NCI-H146 treated with DMSO at 0.1 percent for 48 hours (cell line): ENCODE results near the gene VPS13D.

Source experiments
- DNase-seq: peaks from one replicate; lab custom pipeline; 2025; ENCODE audit not compliant: unreplicated experiment; lab: John Stamatoyannopoulos, UW

VPS13D gene, protein sequence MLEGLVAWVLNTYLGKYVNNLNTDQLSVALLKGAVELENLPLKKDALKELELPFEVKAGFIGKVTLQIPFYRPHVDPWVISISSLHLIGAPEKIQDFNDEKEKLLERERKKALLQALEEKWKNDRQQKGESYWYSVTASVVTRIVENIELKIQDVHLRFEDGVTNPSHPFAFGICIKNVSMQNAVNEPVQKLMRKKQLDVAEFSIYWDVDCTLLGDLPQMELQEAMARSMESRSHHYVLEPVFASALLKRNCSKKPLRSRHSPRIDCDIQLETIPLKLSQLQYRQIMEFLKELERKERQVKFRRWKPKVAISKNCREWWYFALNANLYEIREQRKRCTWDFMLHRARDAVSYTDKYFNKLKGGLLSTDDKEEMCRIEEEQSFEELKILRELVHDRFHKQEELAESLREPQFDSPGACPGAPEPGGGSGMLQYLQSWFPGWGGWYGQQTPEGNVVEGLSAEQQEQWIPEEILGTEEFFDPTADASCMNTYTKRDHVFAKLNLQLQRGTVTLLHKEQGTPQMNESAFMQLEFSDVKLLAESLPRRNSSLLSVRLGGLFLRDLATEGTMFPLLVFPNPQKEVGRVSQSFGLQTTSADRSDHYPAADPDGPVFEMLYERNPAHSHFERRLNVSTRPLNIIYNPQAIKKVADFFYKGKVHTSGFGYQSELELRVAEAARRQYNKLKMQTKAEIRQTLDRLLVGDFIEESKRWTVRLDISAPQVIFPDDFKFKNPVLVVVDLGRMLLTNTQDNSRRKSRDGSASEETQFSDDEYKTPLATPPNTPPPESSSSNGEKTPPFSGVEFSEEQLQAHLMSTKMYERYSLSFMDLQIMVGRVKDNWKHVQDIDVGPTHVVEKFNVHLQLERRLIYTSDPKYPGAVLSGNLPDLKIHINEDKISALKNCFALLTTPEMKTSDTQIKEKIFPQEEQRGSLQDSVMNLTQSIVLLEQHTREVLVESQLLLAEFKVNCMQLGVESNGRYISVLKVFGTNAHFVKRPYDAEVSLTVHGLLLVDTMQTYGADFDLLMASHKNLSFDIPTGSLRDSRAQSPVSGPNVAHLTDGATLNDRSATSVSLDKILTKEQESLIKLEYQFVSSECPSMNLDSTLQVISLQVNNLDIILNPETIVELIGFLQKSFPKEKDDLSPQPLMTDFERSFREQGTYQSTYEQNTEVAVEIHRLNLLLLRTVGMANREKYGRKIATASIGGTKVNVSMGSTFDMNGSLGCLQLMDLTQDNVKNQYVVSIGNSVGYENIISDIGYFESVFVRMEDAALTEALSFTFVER (N-terminal part only)

DNA sequence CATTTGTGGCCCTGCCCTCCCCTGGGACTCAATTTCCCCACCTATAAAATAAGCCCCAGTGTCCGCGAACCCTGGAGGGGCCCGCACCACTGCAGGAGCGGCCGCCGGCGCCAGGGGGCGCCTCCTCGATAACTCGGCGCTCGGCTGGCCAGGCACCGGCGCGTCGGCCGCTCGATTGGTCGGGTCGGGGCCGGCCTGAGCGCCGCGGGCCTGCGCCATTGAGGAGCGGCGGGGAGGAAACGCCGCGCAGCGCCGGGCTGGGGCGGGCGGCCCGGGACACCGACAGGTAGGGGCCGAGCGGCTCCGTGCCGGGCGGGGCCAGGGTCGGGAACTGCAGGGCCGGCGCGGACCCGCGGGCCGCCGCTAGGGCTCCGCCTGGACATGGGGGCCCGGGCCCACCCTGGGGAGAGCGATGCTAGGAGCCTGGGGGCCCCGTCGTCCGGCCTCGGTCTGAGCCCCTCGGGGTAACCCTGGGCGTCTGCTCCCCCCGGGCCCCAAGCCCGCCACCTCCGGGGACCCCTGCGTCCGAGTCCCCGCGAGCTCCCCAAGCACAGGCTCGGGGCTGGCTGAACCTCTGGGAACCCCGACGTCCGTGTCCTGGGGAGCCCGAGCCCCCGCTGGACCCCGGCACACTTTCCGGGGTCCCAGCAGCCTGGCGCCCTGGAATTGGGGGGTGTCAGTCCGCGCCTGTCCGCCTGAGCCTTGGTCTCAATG is at the start of gene VPS13D:
VPS13D (plus strand) TSS at position 196 of the 714 bp plus-strand sequence. CDS start 4,237 bp downstream, outside the sequence.
- DNase-seq, result no peak

DNA sequence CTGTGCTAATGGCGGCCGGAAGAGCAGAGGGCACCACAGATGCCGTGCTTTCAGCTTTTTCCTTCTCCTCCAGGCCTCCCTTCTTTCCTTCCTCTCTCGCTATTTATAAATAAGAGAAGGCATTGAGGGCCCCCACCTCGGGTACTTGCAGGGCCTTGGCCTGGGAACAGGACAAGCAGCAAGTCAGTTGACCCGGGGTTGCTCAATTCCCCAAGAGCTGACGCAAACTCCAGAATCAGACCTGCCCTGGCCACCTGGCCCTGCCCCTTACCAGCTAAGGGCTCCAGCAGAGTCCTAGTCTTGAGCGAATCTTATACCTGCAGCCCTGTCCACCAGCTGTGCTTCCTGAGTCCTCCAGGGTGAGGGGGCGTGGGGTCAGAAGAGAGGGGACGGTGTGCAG is 49.5 kb upstream of the VPS13D start:
- no peak for DNase-seq

DNA sequence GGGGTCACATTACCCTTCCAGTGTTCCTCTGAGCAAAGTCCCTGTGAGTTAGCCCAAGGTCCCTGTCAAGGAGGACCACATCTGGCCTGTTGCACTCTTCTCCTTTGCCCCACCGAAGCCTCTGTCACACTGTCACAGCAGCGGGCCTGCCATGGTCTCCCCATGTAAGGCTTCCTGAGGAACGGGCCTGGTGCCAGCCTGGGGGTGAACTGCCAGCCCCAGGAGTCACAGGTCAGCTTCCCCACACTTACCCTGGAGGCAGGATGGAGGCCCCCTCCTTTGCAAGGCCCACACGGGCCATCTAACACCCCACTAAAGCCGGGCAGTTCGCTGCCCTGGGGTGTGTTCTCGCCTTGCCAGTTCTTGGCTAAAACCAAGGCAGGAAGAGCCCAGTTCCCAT is 48.9 kb upstream of the VPS13D start:
- DNase-seq, result no peak

DNA sequence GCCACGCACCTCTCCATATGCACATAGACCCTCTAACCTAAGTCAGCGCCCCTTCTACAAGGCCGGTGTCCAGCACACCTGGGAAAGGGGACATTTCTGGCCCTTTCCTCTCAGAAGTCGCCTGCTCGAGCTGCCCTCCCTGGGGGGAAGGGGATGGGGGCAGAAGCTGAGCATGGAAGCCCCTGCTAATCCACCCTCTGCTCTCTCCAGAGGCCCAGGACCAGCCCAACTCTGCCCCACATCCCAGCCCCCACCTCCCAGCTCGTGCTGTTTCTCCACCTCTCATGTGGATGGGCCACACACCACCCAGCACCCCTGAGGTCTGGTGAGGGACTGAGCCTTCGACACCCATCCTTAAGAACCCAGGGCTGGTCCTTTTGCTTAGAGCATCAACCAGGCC is 48.3 kb upstream of the VPS13D start:
- DNase-seq, result no peak

DNA sequence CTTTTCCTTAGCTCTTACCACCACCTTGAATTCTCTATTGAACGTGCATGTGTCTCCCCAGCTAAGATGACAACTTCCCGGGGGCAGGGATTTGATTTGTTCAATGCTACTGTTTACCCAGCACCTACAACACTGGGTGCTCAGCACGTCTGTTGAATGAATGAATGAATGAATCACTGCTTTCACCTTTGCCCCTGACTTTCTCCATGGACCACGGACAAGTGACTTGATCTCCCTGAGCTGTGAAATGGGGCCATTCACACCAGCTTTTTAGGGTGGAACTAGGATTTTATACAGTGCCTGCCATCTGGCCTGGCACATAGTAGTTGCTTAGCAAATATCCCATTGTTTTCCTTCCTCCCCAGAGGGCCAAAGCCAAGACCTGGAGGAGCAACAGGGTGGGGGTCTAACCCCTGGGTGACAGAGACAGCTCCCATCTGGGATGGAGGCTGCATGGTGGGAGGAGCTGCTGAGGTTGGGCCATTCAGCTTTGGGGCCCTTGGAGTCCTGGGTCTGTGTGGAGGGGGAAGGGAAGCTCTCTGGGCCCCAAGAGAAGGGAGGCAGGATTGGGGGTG is 47.3 kb upstream of the VPS13D start:
- no peak for DNase-seq

DNA sequence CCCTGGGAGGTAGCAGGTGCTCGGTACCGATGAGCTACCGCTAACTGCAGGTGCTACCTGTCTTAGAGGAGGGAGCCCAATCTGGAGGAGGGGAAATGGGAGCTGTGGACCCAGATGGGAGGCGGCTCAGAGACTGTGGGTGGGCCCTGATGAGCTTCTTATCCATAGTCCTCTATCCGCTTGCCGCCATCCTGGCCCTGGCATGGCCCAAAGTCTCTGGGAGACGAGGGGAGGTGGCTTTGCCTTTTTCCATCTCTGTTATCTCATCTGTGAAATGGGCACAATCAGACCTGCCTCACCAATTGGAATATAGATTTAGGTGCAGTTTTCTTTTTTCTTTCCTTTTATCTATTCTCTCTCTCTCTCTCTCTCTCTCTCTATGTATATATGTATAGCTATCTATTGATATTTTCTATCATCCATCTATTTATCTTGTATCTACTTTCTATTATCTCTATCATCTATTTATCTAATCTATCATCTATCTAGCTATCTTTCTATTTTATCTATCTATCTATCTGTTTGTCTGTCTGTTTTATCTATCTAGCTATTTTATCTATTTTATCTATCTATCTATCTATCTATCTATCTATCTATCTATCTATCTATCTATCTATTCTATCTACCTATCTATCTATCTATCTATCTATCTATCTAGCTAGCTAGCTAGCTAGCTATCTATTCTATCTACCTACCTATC is 46.6 kb upstream of the VPS13D start:
- no peak for DNase-seq

DNA sequence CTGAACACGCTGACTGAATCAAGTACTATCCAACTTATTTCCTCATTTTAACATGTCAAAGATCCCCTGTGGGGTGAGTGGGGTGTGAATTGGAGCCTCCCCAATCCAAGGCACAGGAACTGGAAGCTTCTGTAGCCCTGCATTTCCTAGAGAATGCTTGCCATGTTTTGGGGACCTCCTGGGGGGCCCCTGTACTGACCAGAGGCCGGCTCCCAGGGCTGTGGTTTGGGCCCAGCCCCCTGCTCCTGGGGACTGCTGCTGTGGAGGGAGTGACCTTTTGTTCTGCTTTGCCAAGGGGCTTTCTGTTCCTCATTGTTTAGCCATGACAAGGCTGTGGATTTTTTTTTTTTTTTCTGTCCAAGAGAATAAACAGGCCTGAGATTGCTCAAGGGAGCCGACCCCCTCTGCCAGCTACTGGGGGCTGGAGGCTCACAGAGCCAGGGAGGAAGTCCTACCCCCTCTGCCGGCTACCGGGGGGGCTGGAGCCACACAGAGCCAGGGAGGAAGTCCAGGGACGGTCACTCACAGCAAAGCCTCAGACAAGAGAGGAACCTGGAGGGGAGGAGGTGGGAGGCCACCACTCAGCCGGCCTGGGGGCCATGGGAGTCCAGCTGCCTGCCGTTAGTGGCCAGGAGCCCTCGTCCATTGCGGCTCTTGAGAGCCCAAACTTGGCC is 45.7 kb upstream of the VPS13D start:
- no peak for DNase-seq

DNA sequence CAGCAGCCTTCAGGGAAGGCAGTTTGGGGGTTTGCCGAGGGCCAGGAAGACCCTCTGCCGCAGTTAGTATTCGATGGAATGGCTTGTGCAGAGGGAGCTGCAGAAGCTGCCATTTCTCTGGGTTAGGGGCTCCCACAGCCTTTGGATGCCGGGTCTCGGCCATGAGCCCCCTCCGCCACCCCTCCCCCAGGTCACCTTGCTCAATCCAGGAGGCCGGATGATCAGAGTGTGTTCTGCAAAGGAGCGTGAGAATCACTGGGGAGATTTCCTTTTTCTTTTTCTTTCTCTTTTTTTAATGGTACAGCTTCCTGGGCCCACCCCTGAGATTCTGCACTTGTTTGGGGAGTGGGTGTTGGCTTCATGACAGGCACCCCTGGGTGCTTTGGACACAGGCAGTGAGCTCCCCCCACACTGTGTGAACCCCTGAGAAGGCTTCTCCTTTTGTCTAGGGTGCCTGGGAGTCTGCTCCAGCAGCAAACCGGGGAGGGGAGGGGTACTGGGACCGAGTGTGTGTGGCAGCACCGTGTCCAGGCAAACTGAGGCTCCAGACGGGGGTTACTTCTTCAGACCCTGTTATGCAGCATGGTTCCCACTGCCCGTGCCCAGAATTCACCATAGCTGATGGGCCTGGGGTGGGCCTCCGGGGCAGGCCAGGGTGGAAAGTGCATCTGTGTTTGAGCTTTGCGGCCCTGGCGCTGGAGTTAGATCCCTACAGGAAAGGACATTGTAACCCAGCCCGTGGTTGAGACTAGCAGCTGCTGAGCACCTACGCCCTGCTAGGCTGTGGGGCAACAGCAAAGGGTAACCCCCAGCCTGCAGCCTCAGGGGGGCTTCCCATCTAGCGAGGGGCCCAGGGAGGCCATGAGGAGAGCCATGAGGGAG is 44.6 kb upstream of the VPS13D start:
- no peak for DNase-seq

DNA sequence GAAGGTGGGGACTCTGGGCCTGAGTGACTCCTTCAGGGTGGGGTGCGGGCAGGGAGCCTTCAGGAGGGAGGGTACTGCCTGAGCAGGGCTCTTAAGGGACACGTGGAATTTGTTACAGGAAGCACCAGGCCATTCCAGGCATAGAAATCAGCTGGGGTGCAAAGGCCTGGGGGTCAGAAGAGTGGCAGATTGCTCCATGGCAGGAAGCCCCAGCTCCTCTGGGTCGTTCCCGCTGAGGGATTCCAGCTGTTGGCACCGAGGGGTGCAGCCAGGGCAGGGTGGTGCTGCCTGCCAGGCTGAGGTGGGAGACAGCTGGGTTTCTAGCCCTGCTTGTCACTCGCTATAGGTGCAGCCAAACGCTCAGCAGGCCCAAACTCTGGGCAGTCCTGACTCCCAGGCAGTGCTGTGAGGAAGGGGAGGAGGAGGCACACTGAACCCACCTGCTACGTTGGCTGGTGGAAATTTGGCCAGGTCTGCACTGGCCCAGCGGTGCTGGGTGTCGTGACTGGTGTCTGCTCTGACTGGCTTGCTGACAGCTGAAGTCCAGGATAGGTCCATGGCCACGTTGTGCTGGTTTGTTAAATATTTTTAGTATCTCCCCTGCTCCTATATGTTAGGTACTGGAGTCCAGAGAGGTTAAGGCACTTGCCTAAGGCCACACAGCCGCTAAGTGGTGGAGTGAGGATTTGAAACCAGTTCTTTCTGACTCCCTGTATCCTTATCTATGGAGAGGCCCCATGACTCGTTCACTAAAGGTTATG is 43.7 kb upstream of the VPS13D start:
- DNase-seq, result no peak

DNA sequence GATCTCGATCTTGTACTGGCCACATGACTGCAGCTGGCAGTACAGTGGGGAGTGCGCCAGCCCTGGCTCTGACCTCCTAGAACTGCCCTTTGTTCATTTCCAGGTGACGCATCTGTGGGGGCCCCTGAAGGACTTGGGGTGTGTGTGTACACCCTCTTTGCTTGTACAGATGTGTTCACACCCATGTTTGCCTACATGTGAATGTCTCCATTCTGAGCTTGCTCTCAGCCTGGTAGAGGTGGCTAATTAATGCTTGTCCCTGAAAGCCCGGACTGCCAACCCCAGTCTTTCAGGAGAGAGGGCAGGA is 43.2 kb upstream of the VPS13D start:
- no peak for DNase-seq

DNA sequence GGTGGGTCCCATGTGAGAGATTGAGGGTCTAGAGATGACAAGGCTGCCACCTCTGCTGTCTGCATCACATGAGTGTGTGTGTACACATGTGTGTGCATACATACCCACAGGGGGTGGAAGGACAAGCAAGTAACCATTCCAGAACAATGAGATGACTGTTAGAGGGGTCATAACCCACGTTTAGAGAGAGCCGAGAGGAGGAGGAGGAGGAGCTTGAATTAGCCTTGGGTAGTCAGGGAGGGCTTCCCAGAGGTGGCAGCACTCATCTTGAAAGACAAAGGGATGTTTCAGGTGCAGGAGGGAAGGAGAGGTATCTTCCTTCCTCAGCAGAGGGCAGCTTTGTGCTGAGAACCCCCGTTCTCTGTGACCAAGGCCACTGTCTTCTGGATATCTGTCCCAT is 41.7 kb upstream of the VPS13D start:
- no peak for DNase-seq

DNA sequence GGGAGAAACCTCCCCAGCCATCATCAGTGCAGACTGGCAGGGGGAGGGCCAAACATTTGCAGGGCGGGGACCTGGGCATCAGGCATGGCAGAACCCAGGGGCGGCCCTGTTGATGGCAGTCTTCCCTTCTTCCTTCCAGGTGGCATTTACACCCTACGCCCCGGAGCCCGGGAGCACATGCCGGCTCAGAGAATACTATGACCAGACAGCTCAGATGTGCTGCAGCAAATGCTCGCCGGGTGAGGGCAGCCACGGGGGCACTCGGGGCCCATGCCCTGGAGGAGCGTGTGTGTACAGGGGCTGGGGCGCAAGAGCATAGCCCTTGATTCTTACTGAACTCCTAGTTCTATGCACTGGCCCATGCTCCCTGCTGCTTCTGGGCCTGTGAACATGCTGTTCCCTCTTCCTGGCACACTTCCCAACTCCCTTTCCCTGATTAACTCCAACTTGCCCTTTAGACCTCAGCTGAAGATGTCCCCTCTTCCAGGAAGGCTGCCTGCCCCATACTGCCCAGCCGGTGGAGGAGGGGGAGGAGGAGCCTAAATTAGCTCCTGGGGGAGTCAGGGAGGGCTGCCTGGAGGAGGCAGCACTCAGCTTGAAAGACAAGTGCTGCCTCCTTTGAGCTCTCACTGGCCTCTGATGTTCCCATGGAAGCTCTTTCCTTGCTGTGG is 41.0 kb upstream of the VPS13D start:
- DNase-seq, result no peak

DNA sequence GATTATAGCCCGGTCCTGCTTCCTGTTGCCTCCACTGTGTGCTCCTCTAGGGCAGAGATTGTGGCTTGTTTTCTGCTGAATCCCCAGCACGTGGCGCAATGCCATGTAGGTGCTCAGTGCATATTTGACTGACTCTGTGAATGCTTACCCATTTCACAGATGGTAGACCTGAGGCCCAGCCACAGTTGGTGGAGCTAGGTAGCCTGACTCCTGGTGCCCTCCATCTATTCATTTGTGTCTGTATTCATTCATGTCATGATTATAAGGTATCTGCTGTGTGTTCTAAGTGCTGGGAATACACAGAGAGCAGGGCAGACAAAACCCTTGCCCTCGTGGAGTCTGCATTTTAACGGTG is 40.5 kb upstream of the VPS13D start:
- DNase-seq, result no peak

DNA sequence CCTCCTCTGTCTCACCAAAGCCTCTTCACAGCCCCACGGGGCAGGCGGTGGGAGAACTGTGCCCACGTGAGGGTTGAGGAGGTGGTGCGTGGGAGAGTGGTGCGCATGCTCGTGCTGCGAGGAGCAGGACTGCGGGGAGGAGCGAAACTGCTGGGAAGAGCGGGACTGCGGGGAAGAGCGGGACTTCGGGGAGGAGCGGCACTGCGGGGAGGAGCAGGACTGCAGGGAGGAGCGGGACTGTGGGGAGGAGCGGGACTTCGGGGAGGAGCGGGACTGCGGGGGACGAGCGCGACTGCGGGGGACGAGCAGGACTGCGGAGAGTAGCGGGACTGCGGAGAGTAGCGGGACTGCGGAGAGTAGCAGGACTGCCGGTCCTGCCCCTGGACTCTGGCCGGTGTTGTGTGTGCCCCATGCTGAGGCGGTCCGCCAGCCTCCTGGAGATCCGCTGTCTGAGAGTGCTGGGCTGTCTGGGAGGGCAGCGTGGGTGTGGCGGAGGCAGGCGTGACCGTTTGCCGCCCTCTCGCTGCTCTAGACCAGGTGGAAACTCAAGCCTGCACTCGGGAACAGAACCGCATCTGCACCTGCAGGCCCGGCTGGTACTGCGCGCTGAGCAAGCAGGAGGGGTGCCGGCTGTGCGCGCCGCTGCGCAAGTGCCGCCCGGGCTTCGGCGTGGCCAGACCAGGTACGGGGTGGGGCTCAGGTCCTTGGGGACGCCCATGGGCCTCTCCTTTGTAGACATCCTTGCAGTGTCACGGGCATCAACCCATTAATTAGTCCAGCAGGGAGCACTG is 38.4 kb upstream of the VPS13D start:
- peak; percentile 39 for DNase-seq

DNA sequence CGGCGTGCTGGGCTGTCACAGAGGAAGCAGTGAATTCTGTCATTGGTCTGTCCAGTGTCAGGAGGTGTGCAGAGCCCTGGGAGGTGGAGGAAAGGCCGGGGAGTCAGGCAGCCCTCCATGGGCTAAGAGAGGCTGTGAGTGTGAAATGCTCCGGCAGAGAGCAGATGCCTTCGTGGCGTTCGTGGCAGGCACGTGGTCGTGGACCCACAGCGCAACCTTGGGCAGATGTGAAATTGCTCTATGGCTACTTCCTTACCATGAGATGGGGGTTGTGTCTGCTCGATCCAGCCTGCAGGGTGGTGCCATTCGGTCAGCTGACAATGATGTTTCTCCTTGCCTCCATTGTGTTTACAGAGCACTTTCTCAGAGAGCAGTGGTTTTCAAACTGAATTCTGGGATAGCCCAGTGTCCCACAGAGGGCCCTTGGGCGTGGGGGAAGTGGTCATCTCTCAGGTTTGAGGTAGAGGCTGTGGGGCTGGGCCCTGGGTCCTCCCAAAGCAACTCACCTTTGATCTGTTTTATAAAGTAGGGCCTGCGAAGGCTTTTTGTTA is 35.1 kb upstream of the VPS13D start:
- no peak for DNase-seq

DNA sequence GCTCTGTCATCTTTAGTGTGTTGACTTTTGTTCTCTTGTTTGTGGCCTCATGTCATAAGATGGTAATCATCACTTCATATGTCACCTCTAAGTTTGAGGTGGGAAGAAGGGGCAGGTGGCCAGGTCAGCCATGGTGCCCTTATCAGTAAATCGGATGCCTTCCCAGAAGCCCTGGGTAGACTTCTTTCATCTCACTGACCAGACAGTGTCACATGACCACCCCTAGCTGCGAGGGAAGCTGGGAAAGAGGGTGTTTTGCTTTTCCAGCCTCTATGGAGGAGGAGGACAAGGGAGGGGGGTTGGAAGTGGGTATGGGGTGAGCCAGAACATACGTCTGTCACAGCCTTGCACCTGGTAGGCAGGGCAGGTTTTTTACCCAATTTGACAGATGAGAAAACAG is 34.4 kb upstream of the VPS13D start:
- no peak for DNase-seq
